ENCODE data around the gene CNOT1. TPM values are rescaled to one million over a fixed set of nuclear protein-coding genes. Genes with fewer than 3 reads are reported as not detected.

The CNOT1 gene
- total RNA-seq, 1 experiment from 2014 or later, result 230 TPM

GRCh38 chr16:58582971-58583765, 46.5 kb downstream of the CNOT1 start:
- RAD21 ChIA-PET (ENCODE audit: low non-redundant PET in 1 of 2, low total read pairs in 2 of 2, uncharacterized antibody in 2 of 2, unreplicated experiment in 2 of 2), result no interaction called here
- no peak overlapping the region for H3K4me3 ChIP-seq (replicated peaks in 1 of 2; ENCODE audit: low read depth in 1 of 2, low read length in 2 of 2)
- TF ChIP-seq REST (IDR thresholded peaks at IDR 0.05; ENCODE audit: low read depth) (no peak), ATF3 (IDR thresholded peaks at IDR 0.05) (no peak), CTCF (IDR thresholded peaks at IDR 0.05 in 2 of 3, conservative IDR thresholded peaks at IDR 0.05 in 1 of 3; ENCODE audit: borderline replicate concordance in 1 of 3, insufficient read depth in 1 of 3, low read depth in 2 of 3, low read length in 2 of 3) (no peak), RAD21 (IDR thresholded peaks at IDR 0.05; ENCODE audit: low read depth) (no peak), ELF1 (IDR thresholded peaks at IDR 0.05; ENCODE audit: borderline replicate concordance, low read depth) (no peak), ZBTB33 (IDR thresholded peaks at IDR 0.05; ENCODE audit: extremely low read depth, insufficient replicate concordance, low read length) (no peak), EGR1 (IDR thresholded peaks at IDR 0.05; ENCODE audit: low read depth) (no peak)
- no TSS peak for BruUV-seq (replicated peaks)
- H3K27ac ChIP-seq (ENCODE audit: low read depth, low read length), result no peak overlapping the region
- no peaks in the 10 kb centered on the region for H3K27me3 ChIP-seq (ENCODE audit: insufficient read depth, low read length)
- intact Hi-C loops (cut with micrococcal nuclease), result no loop called here
- CTCF ChIA-PET, result no interaction called here
- ATAC-seq (no peak), DNase-seq (ENCODE audit: low read depth, low spot score) (no peak)
- H3K79me2 ChIP-seq (ENCODE audit: insufficient read depth, low read length), result peaks cover 58% of the 10 kb centered on the region
- H3K36me3 ChIP-seq (ENCODE audit: control insufficient read depth in 1 of 2, insufficient read depth in 2 of 2, low read length in 2 of 2), result peaks cover 73 to 74% of the 10 kb centered on the region in 2 experiments
- H3K9ac ChIP-seq (ENCODE audit: low read length), result no peak overlapping the region
- H3K9me3 ChIP-seq (ENCODE audit: control insufficient read depth in 1 of 2, insufficient read depth in 1 of 2, low read depth in 1 of 2, low read length in 2 of 2), result no peaks in the 10 kb centered on the region
- H3K4me1 ChIP-seq (ENCODE audit: control insufficient read depth in 1 of 2, insufficient read depth in 2 of 2, low read length in 2 of 2), result no peaks in the 10 kb centered on the region
- POLR2A ChIA-PET, result no interaction called here
- H3K4me2 ChIP-seq (ENCODE audit: low read length), result no peak overlapping the region
- no peak overlapping the region for H2AFZ ChIP-seq (ENCODE audit: low read depth, low read length, poor library complexity, severe bottlenecking)
- no peaks in the 10 kb centered on the region for H3K9me2 ChIP-seq (ENCODE audit: insufficient read depth)
- H4K20me1 ChIP-seq (ENCODE audit: insufficient read depth), result peaks cover 8% of the 10 kb centered on the region; the same call in 1 of the 2 replicates

Data from HCT116 (cell line).